NT2/D1 (cell line): ENCODE results near the gene RNF223.

Experiments used
- DNase-seq: peaks from one replicate; pipeline ENCODE4 v3.0.0-alpha.2; 2011; ENCODE audit warnings: low read depth, low spot score
- H3K27me3 ChIP-seq: 2 replicates; pipeline ENCODE4 v1.6.0; 2011; ENCODE audit warnings: mild to moderate bottlenecking; ENCODE audit not compliant: insufficient read length, insufficient read depth
- H3K36me3 ChIP-seq: 2 replicates; pipeline ENCODE4 v1.6.1; 2011; ENCODE audit warnings: mild to moderate bottlenecking, low read length, mixed read lengths; ENCODE audit not compliant: insufficient read depth, insufficient read length
- H3K4me1 ChIP-seq: 2 replicates; pipeline ENCODE4 v1.5.1; 2011; ENCODE audit not compliant: insufficient read depth, insufficient read length
- H3K4me3 ChIP-seq: 2 replicates; pipeline ENCODE4 v1.5.1; 2011; ENCODE audit warnings: low read depth; ENCODE audit not compliant: insufficient read length
- H3K9ac ChIP-seq: 2 replicates; pipeline ENCODE4 v1.6.0; 2011; ENCODE audit warnings: low read depth; ENCODE audit not compliant: insufficient read length
- H3K9me3 ChIP-seq: 2 replicates; pipeline ENCODE4 v1.5.1; 2011; ENCODE audit warnings: mild to moderate bottlenecking, low read length; ENCODE audit not compliant: insufficient read depth
- SUZ12 ChIP-seq: IDR thresholded peaks from 2 replicates; pipeline ENCODE4 v1.6.1; 2011; ENCODE audit not compliant: insufficient read length, insufficient read depth; ENCODE audit errors: extremely low read depth
- YY1 ChIP-seq: IDR thresholded peaks from 2 replicates; pipeline ENCODE4 v1.6.1; 2011; ENCODE audit not compliant: insufficient read length, insufficient read depth
- ZNF274 ChIP-seq: IDR thresholded peaks from 2 replicates; pipeline ENCODE4 v1.6.1; 2011; ENCODE audit warnings: mild to moderate bottlenecking, low read depth, low read length

Gene RNF223

GRCh38 chr1:1093610-1093943, 19.5 kb upstream of the RNF223 start:
- Histone ChIP-seq H3K27me3 (no peaks in the 10 kb centered on the region), H3K4me3 (no peak overlapping the region), H3K4me1 (peaks cover 6% of the 10 kb centered on the region), H3K36me3 (peaks cover 6% of the 10 kb centered on the region), H3K9me3 (no peaks in the 10 kb centered on the region), H3K9ac (no peak overlapping the region)
- no peak for DNase-seq
- TF ChIP-seq SUZ12 (no peak), ZNF274 (no peak), YY1 (no peak)

DNA sequence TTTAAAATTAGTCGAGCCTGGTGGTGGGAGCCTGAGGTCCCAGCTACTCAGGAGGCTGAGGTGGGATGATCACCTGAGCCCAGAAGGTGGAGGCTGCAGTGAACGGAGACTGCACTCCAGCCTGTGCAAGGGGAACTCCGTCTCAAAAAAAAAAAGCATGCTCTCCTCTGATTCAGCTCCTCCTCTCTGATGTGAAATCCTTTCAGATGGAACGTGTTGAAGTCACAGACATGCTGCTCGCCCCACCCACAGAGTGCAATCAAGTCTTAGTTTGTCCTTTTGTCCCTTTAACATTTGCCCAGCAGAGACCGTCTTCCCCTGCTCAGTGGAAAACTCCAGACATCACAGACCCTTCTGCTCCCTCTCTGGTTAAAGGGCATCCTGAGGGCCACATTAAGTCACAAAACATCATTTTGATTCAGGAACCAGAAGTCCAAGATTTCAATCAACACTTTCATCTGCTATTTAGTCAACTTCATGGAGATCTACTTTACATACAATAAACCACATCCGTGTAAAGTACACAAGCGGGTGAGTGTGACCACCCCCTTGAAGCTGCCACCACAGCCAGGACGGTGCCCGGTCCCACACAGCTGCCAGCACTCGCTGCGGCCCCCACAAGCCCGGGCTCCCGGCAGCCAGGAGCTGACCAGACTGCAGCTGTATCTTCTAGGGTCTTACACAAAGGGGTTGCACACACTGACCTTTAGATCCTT, 18.9 kb upstream of the RNF223 start:
- Histone ChIP-seq H3K4me3 (no peak overlapping the region), H3K27me3 (no peaks in the 10 kb centered on the region), H3K9me3 (no peaks in the 10 kb centered on the region), H3K36me3 (peaks cover 6% of the 10 kb centered on the region), H3K4me1 (peaks cover 6% of the 10 kb centered on the region), H3K9ac (no peak overlapping the region)
- DNase-seq = no peak
- no peak for TF ChIP-seq YY1
- TF ChIP-seq ZNF274 = no peak
- TF ChIP-seq SUZ12 = no peak

- Histone ChIP-seq H3K4me1 (peaks cover 6% of the 10 kb centered on the region), H3K36me3 (peaks cover 9% of the 10 kb centered on the region), H3K27me3 (no peaks in the 10 kb centered on the region), H3K9me3 (no peaks in the 10 kb centered on the region), H3K4me3 (no peak overlapping the region), H3K9ac (peak overlapping the region; percentile 32)
- TF ChIP-seq SUZ12 (no peak), YY1 (no peak), ZNF274 (no peak)
- DNase-seq = no peak
Observed at GRCh38 chr1:1092149-1092855, 18.2 kb upstream of the RNF223 start.

DNA sequence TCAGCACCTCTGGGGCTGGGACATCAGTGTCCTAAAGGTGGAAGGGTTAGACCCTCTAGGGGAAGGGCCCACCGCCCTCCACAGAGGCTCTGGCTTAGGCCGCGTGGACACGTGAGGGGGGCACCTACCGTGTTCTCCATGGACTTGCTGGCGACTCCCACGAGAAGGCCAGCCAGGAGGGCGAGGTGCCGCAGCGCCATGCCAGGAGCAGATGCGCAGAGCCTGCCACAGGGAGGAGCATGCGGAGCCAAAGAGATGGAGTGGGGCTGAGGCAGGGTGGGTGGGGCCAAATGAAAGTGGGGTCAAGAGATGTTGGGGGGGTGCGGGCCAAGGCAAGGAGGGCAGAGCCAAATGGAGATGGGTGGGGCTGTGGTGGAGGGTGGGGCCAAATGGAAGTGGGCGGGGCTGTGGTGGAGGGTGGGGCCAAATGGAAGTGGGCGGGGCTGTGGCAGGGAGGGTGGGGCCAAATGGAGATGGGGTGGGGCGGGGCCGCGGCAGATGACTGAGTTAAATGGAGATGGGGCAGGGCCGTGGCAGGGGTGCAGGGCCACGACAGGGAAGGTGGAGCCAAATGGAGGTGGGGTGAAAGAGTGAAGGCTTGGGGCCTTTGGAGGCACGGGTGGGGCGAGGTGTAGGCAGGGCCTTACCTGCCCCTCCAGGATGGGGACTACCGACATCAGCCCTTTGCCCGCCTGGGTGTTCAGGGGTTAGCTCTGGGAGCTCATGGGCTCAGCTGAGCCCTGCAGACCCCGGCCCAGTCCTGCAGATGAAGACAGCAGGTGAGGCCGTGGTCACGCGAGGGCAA, 17.4 kb upstream of the RNF223 start:
- Histone ChIP-seq H3K27me3 (no peaks in the 10 kb centered on the region), H3K9ac (no peak overlapping the region), H3K4me1 (peaks cover 6% of the 10 kb centered on the region), H3K4me3 (no peak overlapping the region), H3K9me3 (no peaks in the 10 kb centered on the region), H3K36me3 (peaks cover 12% of the 10 kb centered on the region)
- no peak for TF ChIP-seq YY1
- no peak for DNase-seq

GRCh38 chr1:1090424-1091343, 16.6 kb upstream of the RNF223 start:
- DNase-seq = no peak
- Histone ChIP-seq H3K9me3 (no peaks in the 10 kb centered on the region), H3K4me3 (no peak overlapping the region), H3K27me3 (no peaks in the 10 kb centered on the region), H3K36me3 (peaks cover 15% of the 10 kb centered on the region), H3K4me1 (peaks cover 6% of the 10 kb centered on the region), H3K9ac (no peak overlapping the region)
- TF ChIP-seq SUZ12 (no peak), YY1 (no peak), ZNF274 (no peak)

- Histone ChIP-seq H3K9ac (peak overlapping the region; percentile 50), H3K4me1 (peaks cover 6% of the 10 kb centered on the region), H3K27me3 (no peaks in the 10 kb centered on the region), H3K4me3 (no peak overlapping the region), H3K36me3 (peaks cover 21% of the 10 kb centered on the region), H3K9me3 (no peaks in the 10 kb centered on the region)
- TF ChIP-seq SUZ12 (no peak), YY1 (no peak), ZNF274 (no peak)
- DNase-seq = no peak
Observed at GRCh38 chr1:1089731-1090423, 15.8 kb upstream of the RNF223 start.
